SJSA1 (cell line): ENCODE results near the gene IL1RN. TPM values are rescaled to one million over a fixed set of nuclear protein-coding genes. Genes with fewer than 3 reads are reported as not detected.
"Not testable (repeated sequence)": the region's sequence is repeated elsewhere in the genome, so short reads cannot be mapped to it uniquely, and the experiment has no call there.

Experiments
- DNase-seq, 2 experiments: peaks; one replicate each; pipeline ENCODE4 v3.0.0-alpha.2; 2015 to 2020; ENCODE audit warnings: low spot score in 2 of 2, low read depth in 1 of 2
- H3K27ac ChIP-seq: fragments of 250-450 bp; sonication (Bioruptor Pico); 2 replicates; pipeline ENCODE4 v1.5.1; 2020; ENCODE audit warnings: mild to moderate bottlenecking, moderate library complexity
- H3K27me3 ChIP-seq: fragments of 250-450 bp; sonication (Bioruptor Pico); replicated peaks from 2 replicates; pipeline ENCODE4 v1.5.1; 2020; ENCODE audit warnings: mild to moderate bottlenecking, moderate library complexity
- H3K36me3 ChIP-seq: fragments of 250-450 bp; sonication (Bioruptor Pico); 2 replicates; pipeline ENCODE4 v1.5.1; 2020; ENCODE audit warnings: mild to moderate bottlenecking
- H3K4me1 ChIP-seq: fragments of 250-450 bp; sonication (Bioruptor Pico); replicated peaks from 2 replicates; pipeline ENCODE4 v1.6.1; 2021; ENCODE audit warnings: mild to moderate bottlenecking
- H3K4me3 ChIP-seq: fragments of 250-450 bp; sonication (Bioruptor Pico); 2 replicates; pipeline ENCODE4 v1.5.1; 2020; ENCODE audit warnings: mild to moderate bottlenecking
- H3K9me3 ChIP-seq: fragments of 250-450 bp; sonication (Bioruptor Pico); replicated peaks from 2 replicates; pipeline ENCODE4 v1.5.1; 2020; ENCODE audit warnings: mild to moderate bottlenecking
- total RNA-seq: library from RNA; depleted of rRNA; stranded (reverse); fragments of >200 nt; shearing (Covaris generic); gene quantifications from 2 replicates; pipeline ENCODE4 v1.2.3, GENCODE V29; 2014

Gene IL1RN
- total RNA-seq, 1 experiment from 2014 or later = not detected

GRCh38 chr2:113092864-113093612 lies 34.4 kb upstream of the IL1RN start:
- Histone ChIP-seq H3K9me3 (no peaks in the 10 kb centered on the region), H3K4me1 (no peaks in the 10 kb centered on the region), H3K27me3 (no peaks in the 10 kb centered on the region; the same call in 1 of the 2 replicates), H3K36me3 (no peaks in the 10 kb centered on the region), H3K27ac (no peak overlapping the region), H3K4me3 (no peak overlapping the region)
- no peak for DNase-seq

GRCh38 chr2:113093613-113093977 lies 33.8 kb upstream of the IL1RN start:
- no peak for DNase-seq
- Histone ChIP-seq H3K9me3 (no peaks in the 10 kb centered on the region), H3K27me3 (no peaks in the 10 kb centered on the region; the same call in 1 of the 2 replicates), H3K4me1 (no peaks in the 10 kb centered on the region), H3K27ac (no peak overlapping the region), H3K4me3 (no peak overlapping the region), H3K36me3 (no peaks in the 10 kb centered on the region)

- H3K4me3 ChIP-seq, H3K27me3 ChIP-seq, DNase-seq, H3K36me3 ChIP-seq, H3K9me3 ChIP-seq, H3K4me1 ChIP-seq, H3K27ac ChIP-seq: not testable (repeated sequence)
Measured at GRCh38 chr2:113096306-113096705, 31.1 kb upstream of the IL1RN start.

GRCh38 chr2:113096842-113097618 lies 30.4 kb upstream of the IL1RN start:
- not testable (repeated sequence) for H3K27ac ChIP-seq, H3K4me3 ChIP-seq, DNase-seq, H3K36me3 ChIP-seq, H3K4me1 ChIP-seq, H3K9me3 ChIP-seq, H3K27me3 ChIP-seq

- Histone ChIP-seq H3K27ac (no peak overlapping the region), H3K4me3 (no peak overlapping the region), H3K9me3 (no peaks in the 10 kb centered on the region), H3K27me3 (no peaks in the 10 kb centered on the region; the same call in 1 of the 2 replicates), H3K4me1 (no peaks in the 10 kb centered on the region), H3K36me3 (no peaks in the 10 kb centered on the region)
- no peak for DNase-seq
Measured at GRCh38 chr2:113098041-113098440, 29.4 kb upstream of the IL1RN start.

GRCh38 chr2:113098532-113098931 lies 28.9 kb upstream of the IL1RN start:
- H3K9me3 ChIP-seq = no peaks in the 10 kb centered on the region
- no peak for DNase-seq
- no peaks in the 10 kb centered on the region for H3K27me3 ChIP-seq
- H3K27ac ChIP-seq = no peak overlapping the region
- no peak overlapping the region for H3K4me3 ChIP-seq
- H3K36me3 ChIP-seq = no peaks in the 10 kb centered on the region
- no peaks in the 10 kb centered on the region for H3K4me1 ChIP-seq

- no peak for DNase-seq
- Histone ChIP-seq H3K9me3 (0 out of 2 replicates have a peak, but pooled peaks cover 3% of the 10 kb centered on the region), H3K27me3 (0 out of 2 replicates have a peak, but pooled peaks cover 3% of the 10 kb centered on the region), H3K4me1 (no peaks in the 10 kb centered on the region), H3K36me3 (no peaks in the 10 kb centered on the region), H3K4me3 (no peak overlapping the region), H3K27ac (no peak overlapping the region)
Measured at GRCh38 chr2:113102133-113102532, 25.3 kb upstream of the IL1RN start.

- H3K4me3 ChIP-seq = no peak overlapping the region
- no peak for DNase-seq
- no peaks in the 10 kb centered on the region for H3K4me1 ChIP-seq
- H3K27ac ChIP-seq = no peak overlapping the region
- H3K36me3 ChIP-seq = no peaks in the 10 kb centered on the region
- H3K9me3 ChIP-seq = 0 out of 2 replicates have a peak, but pooled peaks cover 3% of the 10 kb centered on the region
- 0 out of 2 replicates have a peak, but pooled peaks cover 3% of the 10 kb centered on the region for H3K27me3 ChIP-seq
Measured at GRCh38 chr2:113103277-113103676, 24.1 kb upstream of the IL1RN start.

GRCh38 chr2:113104054-113104611 lies 23.3 kb upstream of the IL1RN start:
- Histone ChIP-seq H3K4me3 (no peak overlapping the region), H3K27ac (no peak overlapping the region), H3K36me3 (no peaks in the 10 kb centered on the region), H3K27me3 (0 out of 2 replicates have a peak, but pooled peaks cover 3% of the 10 kb centered on the region), H3K9me3 (0 out of 2 replicates have a peak, but pooled peaks cover 3% of the 10 kb centered on the region), H3K4me1 (no peaks in the 10 kb centered on the region)
- DNase-seq = no peak

- Histone ChIP-seq H3K4me1 (no peaks in the 10 kb centered on the region), H3K4me3 (no peak overlapping the region), H3K36me3 (no peaks in the 10 kb centered on the region), H3K27me3 (0 out of 2 replicates have a peak, but pooled peaks cover 3% of the 10 kb centered on the region), H3K27ac (no peak overlapping the region), H3K9me3 (0 out of 2 replicates have a peak, but pooled peaks cover 3% of the 10 kb centered on the region)
- DNase-seq = no peak
Measured at GRCh38 chr2:113105047-113105785, 22.2 kb upstream of the IL1RN start.

GRCh38 chr2:113111121-113111520 lies 16.3 kb upstream of the IL1RN start:
- Histone ChIP-seq H3K27ac (no peak overlapping the region), H3K9me3 (no peaks in the 10 kb centered on the region), H3K27me3 (no peaks in the 10 kb centered on the region), H3K36me3 (no peaks in the 10 kb centered on the region), H3K4me3 (no peak overlapping the region), H3K4me1 (no peaks in the 10 kb centered on the region)
- DNase-seq = no peak

- no peaks in the 10 kb centered on the region for H3K27me3 ChIP-seq
- no peak overlapping the region for H3K27ac ChIP-seq
- H3K4me1 ChIP-seq = no peaks in the 10 kb centered on the region
- H3K9me3 ChIP-seq = no peaks in the 10 kb centered on the region
- no peak for DNase-seq
- no peaks in the 10 kb centered on the region for H3K36me3 ChIP-seq
- H3K4me3 ChIP-seq = no peak overlapping the region
Measured at GRCh38 chr2:113111823-113112287, 15.5 kb upstream of the IL1RN start.

GRCh38 chr2:113112441-113112840 lies 15.0 kb upstream of the IL1RN start:
- no peaks in the 10 kb centered on the region for H3K27me3 ChIP-seq
- no peaks in the 10 kb centered on the region for H3K4me1 ChIP-seq
- H3K9me3 ChIP-seq = no peaks in the 10 kb centered on the region
- H3K27ac ChIP-seq = no peak overlapping the region
- no peak overlapping the region for H3K4me3 ChIP-seq
- DNase-seq = no peak
- no peaks in the 10 kb centered on the region for H3K36me3 ChIP-seq
